ENCODE results near the gene RANBP17.
A peak's percentile ranks its signal among the peaks of the same experiment; 100 is the strongest.
"Not testable (repeated sequence)": the region's sequence is repeated elsewhere in the genome, so short reads cannot be mapped to it uniquely, and the experiment has no call there.

Gene RANBP17

GRCh38 chr5:171162596-171162995, 300.8 kb downstream of the RANBP17 start:
- no peak overlapping the region for H3K4me3 ChIP-seq (replicated peaks in 1 of 2; ENCODE audit: low read depth in 2 of 2, low read length in 2 of 2)
- peak; percentile 63 for TF ChIP-seq CTCF (IDR thresholded peaks at IDR 0.05; ENCODE audit: low read depth, low read length)
- DNase-seq (ENCODE audit: low read depth in 2 of 2), result peak; percentile 36 to 42

DNA sequence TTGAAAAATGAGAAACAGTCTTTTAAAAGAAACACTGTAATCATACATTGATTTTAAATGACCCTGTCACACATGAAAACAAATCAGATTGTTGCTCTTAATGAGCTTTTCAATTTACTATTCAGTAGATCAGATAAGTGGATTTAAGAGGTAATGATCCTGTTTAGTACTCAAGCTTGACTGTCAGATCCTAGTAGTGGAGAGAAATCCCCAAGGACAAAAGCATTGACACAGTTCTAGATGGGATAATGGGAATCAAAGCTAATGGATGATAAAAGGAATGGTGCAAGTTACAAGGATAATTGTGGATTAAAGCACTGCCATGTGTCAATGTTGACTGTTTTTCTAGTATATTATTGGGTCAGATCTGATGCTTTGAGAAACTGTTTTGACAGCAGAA, 304.9 kb downstream of the RANBP17 start:
- DNase-seq (ENCODE audit: low read depth in 2 of 2), result no peak
- TF ChIP-seq CTCF (IDR thresholded peaks at IDR 0.05; ENCODE audit: low read depth, low read length), result no peak
- H3K4me3 ChIP-seq (replicated peaks in 1 of 2; ENCODE audit: low read depth in 2 of 2, low read length in 2 of 2), result no peak overlapping the region

GRCh38 chr5:171168171-171168570, 306.4 kb downstream of the RANBP17 start:
- no peak for TF ChIP-seq CTCF (IDR thresholded peaks at IDR 0.05; ENCODE audit: low read depth, low read length)
- no peak overlapping the region for H3K4me3 ChIP-seq (replicated peaks in 1 of 2; ENCODE audit: low read depth in 2 of 2, low read length in 2 of 2)
- no peak for DNase-seq (ENCODE audit: low read depth in 2 of 2)

DNA sequence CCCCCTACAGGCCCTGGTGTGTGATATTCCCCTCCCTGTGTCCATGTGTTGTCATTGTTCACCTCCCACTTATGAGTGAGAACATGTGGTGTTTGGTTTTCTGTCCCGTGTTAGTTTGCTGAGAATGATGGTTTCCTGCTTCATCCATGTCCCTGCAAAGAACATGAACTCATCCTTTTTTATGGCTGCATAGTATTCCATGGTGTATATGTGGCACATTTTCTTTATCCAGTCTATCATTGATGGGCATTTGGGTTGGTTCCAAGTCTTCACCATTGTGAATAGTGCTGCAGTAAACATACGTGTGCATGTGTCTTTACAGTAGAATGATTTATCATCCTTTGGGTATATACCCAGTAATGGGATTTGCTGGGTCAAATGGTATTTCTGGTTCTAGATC, 313.1 kb downstream of the RANBP17 start:
- not testable (repeated sequence) for H3K4me3 ChIP-seq (replicated peaks in 1 of 2; ENCODE audit: low read depth in 2 of 2, low read length in 2 of 2); DNase-seq (ENCODE audit: low read depth in 2 of 2)

DNA sequence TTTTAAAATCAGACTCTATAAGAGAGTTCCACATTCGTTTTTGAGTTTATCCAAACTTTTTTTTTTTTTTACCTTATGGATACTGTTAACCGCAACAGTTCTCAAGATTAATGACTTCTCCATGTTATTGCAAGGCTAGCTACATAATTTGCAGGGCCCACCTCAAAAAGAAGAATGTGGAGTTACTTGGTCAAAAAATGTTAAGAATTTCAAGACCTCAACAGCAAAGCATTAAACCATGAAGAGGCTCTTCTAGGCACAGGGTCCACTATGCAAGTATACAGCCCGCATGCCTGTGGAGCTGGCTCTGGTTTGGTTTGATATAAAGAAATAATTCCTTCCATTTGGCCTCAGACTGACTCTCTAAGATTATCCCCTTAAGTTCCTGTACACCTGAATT, 313.9 kb downstream of the RANBP17 start:
- no peak for TF ChIP-seq CTCF (IDR thresholded peaks at IDR 0.05; ENCODE audit: low read depth, low read length)
- no peak for DNase-seq (ENCODE audit: low read depth in 2 of 2)
- no peak overlapping the region for H3K4me3 ChIP-seq (replicated peaks in 1 of 2; ENCODE audit: low read depth in 2 of 2, low read length in 2 of 2)

DNA sequence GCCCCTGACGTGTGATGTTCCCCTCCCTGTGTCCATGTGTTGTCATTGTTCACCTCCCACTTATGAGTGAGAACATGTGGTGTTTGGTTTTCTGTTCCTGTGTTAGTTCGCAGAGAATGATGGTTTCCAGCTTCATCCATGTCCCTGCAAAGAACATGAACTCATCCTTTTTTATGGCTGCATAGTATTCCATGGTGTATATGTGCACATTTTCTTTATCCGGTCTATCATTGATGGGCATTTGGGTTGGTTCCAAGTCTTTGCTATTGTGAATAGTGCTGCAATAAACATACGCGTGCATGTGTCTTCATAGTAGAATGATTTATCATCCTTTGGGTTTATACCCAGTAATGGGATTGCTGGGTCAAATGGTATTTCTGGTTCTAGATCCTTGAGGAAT, 316.4 kb downstream of the RANBP17 start:
- H3K4me3 ChIP-seq (replicated peaks in 1 of 2; ENCODE audit: low read depth in 2 of 2, low read length in 2 of 2); DNase-seq (ENCODE audit: low read depth in 2 of 2): not testable (repeated sequence)

DNA sequence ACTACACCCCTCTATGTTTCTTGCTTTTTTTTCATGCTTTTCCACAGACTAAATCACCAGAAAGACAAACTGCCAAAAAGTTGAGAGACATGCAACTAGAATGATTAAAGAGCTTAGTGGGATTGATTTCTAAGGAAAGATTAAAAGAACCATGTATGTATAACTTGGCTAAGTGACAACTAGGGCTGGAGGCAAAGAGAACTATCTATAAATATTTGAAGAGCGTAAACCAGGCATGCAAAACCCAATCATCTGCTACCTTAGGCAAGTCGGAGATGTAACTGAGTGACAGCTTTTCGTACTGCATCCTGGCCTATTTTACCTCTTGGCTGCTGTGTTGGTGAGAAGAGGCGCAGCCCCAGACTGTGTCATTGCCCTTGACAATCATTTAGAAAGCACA, 326.2 kb downstream of the RANBP17 start:
- no peak overlapping the region for H3K4me3 ChIP-seq (replicated peaks in 1 of 2; ENCODE audit: low read depth in 2 of 2, low read length in 2 of 2)
- no peak for DNase-seq (ENCODE audit: low read depth in 2 of 2)
- TF ChIP-seq CTCF (IDR thresholded peaks at IDR 0.05; ENCODE audit: low read depth, low read length), result no peak

GRCh38 chr5:171189442-171189841, 327.6 kb downstream of the RANBP17 start:
- no peak overlapping the region for H3K4me3 ChIP-seq (replicated peaks in 1 of 2; ENCODE audit: low read depth in 2 of 2, low read length in 2 of 2)
- no peak for TF ChIP-seq CTCF (IDR thresholded peaks at IDR 0.05; ENCODE audit: low read depth, low read length)
- no peak for DNase-seq (ENCODE audit: low read depth in 2 of 2)

All from cardiac fibroblast (primary cell).